ENCODE data around the gene OAS2. TPM values are rescaled to one million over a fixed set of nuclear protein-coding genes. Genes with fewer than 3 reads are reported as not detected.

Gene OAS2
- total and polyA plus RNA-seq, 4 donors, result 4.1 to 9.3 (median 5.0) TPM

DNA sequence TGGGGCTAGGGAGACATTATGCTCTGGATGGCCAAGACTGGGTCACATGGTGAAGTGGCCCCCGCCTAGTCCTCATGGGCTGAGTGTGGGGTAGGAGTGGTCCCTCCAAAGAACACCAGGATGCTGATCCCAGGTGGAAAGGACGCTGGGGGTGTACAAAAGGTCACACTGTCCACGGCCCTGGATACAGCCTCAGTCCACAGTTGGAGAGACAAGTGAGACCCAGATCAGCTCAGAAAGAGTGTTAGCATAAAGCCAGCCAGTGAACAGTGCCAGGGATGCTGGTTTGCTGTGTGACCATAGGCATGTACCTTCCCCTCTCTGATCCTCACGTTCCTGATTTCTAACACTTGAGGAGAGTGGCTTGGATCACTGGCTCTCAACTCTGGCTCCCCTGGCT lies 13.4 kb upstream of the OAS2 start:
- Histone ChIP-seq H3K9me3 (ENCODE audit: control insufficient read depth, insufficient read depth, low read length) (no peaks in the 10 kb centered on the region), H3K27ac (ENCODE audit: low read depth, low read length) (no peak overlapping the region), H3K4me1 (ENCODE audit: control insufficient read depth, insufficient read depth, low read length) (peaks cover 7% of the 10 kb centered on the region), H3K27me3 (ENCODE audit: control insufficient read depth, insufficient read depth, low read length) (no peaks in the 10 kb centered on the region), H3K4me3 (ENCODE audit: low read depth, low read length) (no peak overlapping the region), H3K36me3 (ENCODE audit: control insufficient read depth, insufficient read depth, low read length) (peaks cover 6% of the 10 kb centered on the region)
- WGBS (ENCODE audit: insufficient coverage), result 97% methylated on average over 4 of the region's 4 CpGs
- no peak for DNase-seq (ENCODE audit: low read depth in 4 of 6, low spot score in 6 of 6)

DNA sequence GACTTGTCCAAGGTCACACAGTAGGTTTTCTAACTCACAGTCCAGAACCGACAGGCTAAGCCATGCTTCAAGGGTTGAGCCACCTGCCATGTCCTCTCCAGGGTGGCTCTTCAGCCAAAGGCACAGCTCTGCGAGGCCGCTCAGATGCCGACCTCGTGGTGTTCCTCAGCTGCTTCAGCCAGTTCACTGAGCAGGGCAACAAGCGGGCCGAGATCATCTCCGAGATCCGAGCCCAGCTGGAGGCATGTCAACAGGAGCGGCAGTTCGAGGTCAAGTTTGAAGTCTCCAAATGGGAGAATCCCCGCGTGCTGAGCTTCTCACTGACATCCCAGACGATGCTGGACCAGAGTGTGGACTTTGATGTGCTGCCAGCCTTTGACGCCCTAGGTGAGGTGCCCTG lies 12.7 kb upstream of the OAS2 start:
- Histone ChIP-seq H3K9me3 (ENCODE audit: control insufficient read depth, insufficient read depth, low read length) (no peaks in the 10 kb centered on the region), H3K36me3 (ENCODE audit: control insufficient read depth, insufficient read depth, low read length) (peaks cover 6% of the 10 kb centered on the region), H3K4me3 (ENCODE audit: low read depth, low read length) (no peak overlapping the region), H3K4me1 (ENCODE audit: control insufficient read depth, insufficient read depth, low read length) (peaks cover 7% of the 10 kb centered on the region), H3K27ac (ENCODE audit: low read depth, low read length) (no peak overlapping the region), H3K27me3 (ENCODE audit: control insufficient read depth, insufficient read depth, low read length) (no peaks in the 10 kb centered on the region)
- WGBS (ENCODE audit: insufficient coverage), result 95% methylated on average over 15 of the region's 15 CpGs
- DNase-seq (ENCODE audit: low read depth in 4 of 6, low spot score in 6 of 6), result no peak

DNA sequence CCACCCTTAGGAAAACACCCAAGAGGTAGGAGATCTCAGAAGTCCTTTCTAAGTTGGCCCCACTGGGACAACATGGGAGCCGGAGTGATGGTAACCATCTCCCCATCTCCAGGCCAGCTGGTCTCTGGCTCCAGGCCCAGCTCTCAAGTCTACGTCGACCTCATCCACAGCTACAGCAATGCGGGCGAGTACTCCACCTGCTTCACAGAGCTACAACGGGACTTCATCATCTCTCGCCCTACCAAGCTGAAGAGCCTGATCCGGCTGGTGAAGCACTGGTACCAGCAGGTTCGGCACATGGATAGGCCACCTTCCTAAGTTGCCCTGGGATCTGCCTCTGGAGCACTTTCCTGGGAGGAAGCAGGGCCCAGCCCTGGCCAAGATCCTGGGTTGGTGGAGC lies 11.0 kb upstream of the OAS2 start:
- no peaks in the 10 kb centered on the region for H3K27me3 ChIP-seq (ENCODE audit: control insufficient read depth, insufficient read depth, low read length)
- peaks cover 6% of the 10 kb centered on the region for H3K36me3 ChIP-seq (ENCODE audit: control insufficient read depth, insufficient read depth, low read length)
- no peak overlapping the region for H3K27ac ChIP-seq (ENCODE audit: low read depth, low read length)
- H3K4me3 ChIP-seq (ENCODE audit: low read depth, low read length), result no peak overlapping the region
- peaks cover 7% of the 10 kb centered on the region for H3K4me1 ChIP-seq (ENCODE audit: control insufficient read depth, insufficient read depth, low read length)
- 97% methylated on average over 9 of the region's 9 CpGs for WGBS (ENCODE audit: insufficient coverage)
- no peaks in the 10 kb centered on the region for H3K9me3 ChIP-seq (ENCODE audit: control insufficient read depth, insufficient read depth, low read length)
- DNase-seq (ENCODE audit: low read depth in 4 of 6, low spot score in 6 of 6), result no peak

GRCh38 chr12:112967858-112968257 lies 10.5 kb upstream of the OAS2 start:
- no peak for DNase-seq (ENCODE audit: low read depth in 4 of 6, low spot score in 6 of 6)
- Histone ChIP-seq H3K27me3 (ENCODE audit: control insufficient read depth, insufficient read depth, low read length) (no peaks in the 10 kb centered on the region), H3K4me1 (ENCODE audit: control insufficient read depth, insufficient read depth, low read length) (peaks cover 7% of the 10 kb centered on the region), H3K27ac (ENCODE audit: low read depth, low read length) (no peak overlapping the region), H3K36me3 (ENCODE audit: control insufficient read depth, insufficient read depth, low read length) (peaks cover 6% of the 10 kb centered on the region), H3K4me3 (ENCODE audit: low read depth, low read length) (no peak overlapping the region), H3K9me3 (ENCODE audit: control insufficient read depth, insufficient read depth, low read length) (no peaks in the 10 kb centered on the region)
- WGBS (ENCODE audit: insufficient coverage), result 98% methylated on average over 6 of the region's 7 CpGs

DNA sequence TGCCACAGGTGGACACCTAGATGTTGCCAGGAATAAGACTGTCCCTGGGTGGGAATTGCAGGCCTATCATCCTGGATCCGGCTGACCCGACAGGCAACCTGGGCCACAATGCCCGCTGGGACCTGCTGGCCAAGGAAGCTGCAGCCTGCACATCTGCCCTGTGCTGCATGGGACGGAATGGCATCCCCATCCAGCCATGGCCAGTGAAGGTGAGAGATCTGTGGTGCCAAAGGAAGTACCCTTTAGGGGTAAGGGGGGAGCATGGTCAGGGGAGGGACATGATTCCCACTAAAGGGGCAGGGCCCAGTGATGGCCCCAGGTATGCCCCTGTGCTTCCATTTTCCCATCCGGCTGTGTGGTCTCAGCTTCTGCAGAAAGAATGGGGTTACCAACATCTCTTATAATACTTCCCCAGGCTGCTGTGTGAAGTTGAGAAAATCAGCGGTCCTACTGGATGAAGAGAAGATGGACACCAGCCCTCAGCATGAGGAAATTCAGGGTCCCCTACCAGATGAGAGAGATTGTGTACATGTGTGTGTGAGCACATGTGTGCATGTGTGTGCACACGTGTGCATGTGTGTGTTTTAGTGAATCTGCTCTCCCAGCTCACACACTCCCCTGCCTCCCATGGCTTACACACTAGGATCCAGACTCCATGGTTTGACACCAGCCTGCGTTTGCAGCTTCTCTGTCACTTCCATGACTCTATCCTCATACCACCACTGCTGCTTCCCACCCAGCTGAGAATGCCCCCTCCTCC lies 8.6 kb upstream of the OAS2 start:
- H3K27me3 ChIP-seq (ENCODE audit: control insufficient read depth, insufficient read depth, low read length), result no peaks in the 10 kb centered on the region
- no peak for DNase-seq (ENCODE audit: low read depth in 4 of 6, low spot score in 6 of 6)
- 89% methylated on average over 5 of the region's 8 CpGs for WGBS (ENCODE audit: insufficient coverage)
- no peaks in the 10 kb centered on the region for H3K9me3 ChIP-seq (ENCODE audit: control insufficient read depth, insufficient read depth, low read length)
- no peak overlapping the region for H3K27ac ChIP-seq (ENCODE audit: low read depth, low read length)
- H3K36me3 ChIP-seq (ENCODE audit: control insufficient read depth, insufficient read depth, low read length), result peaks cover 6% of the 10 kb centered on the region
- H3K4me3 ChIP-seq (ENCODE audit: low read depth, low read length), result no peak overlapping the region
- H3K4me1 ChIP-seq (ENCODE audit: control insufficient read depth, insufficient read depth, low read length), result no peaks in the 10 kb centered on the region

DNA sequence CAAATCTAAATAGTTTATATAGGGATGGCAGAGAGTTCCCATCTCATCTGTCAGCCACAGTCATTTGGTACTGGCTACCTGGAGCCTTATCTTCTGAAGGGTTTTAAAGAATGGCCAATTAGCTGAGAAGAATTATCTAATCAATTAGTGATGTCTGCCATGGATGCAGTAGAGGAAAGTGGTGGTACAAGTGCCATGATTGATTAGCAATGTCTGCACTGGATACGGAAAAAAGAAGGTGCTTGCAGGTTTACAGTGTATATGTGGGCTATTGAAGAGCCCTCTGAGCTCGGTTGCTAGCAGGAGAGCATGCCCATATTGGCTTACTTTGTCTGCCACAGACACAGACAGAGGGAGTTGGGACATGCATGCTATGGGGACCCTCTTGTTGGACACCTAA lies 7.9 kb upstream of the OAS2 start:
- Histone ChIP-seq H3K4me1 (ENCODE audit: control insufficient read depth, insufficient read depth, low read length) (no peaks in the 10 kb centered on the region), H3K27me3 (ENCODE audit: control insufficient read depth, insufficient read depth, low read length) (no peaks in the 10 kb centered on the region), H3K4me3 (ENCODE audit: low read depth, low read length) (no peak overlapping the region), H3K27ac (ENCODE audit: low read depth, low read length) (no peak overlapping the region), H3K36me3 (ENCODE audit: control insufficient read depth, insufficient read depth, low read length) (peaks cover 6% of the 10 kb centered on the region), H3K9me3 (ENCODE audit: control insufficient read depth, insufficient read depth, low read length) (no peaks in the 10 kb centered on the region)
- DNase-seq (ENCODE audit: low read depth in 4 of 6, low spot score in 6 of 6), result no peak
- 93% methylated on average over 2 of the region's 2 CpGs for WGBS (ENCODE audit: insufficient coverage)

DNA sequence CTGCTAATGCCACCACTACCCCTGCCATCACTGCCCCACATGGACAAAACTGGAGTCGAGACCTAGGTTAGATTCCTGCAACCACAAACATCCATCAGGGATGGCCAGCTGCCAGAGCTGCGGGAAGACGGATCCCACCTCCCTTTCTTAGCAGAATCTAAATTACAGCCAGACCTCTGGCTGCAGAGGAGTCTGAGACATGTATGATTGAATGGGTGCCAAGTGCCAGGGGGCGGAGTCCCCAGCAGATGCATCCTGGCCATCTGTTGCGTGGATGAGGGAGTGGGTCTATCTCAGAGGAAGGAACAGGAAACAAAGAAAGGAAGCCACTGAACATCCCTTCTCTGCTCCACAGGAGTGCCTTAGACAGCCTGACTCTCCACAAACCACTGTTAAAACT lies 7.1 kb upstream of the OAS2 start:
- peaks cover 3% of the 10 kb centered on the region for H3K36me3 ChIP-seq (ENCODE audit: control insufficient read depth, insufficient read depth, low read length)
- H3K27me3 ChIP-seq (ENCODE audit: control insufficient read depth, insufficient read depth, low read length), result no peaks in the 10 kb centered on the region
- WGBS (ENCODE audit: insufficient coverage), result 52% methylated on average over 2 of the region's 5 CpGs
- H3K9me3 ChIP-seq (ENCODE audit: control insufficient read depth, insufficient read depth, low read length), result no peaks in the 10 kb centered on the region
- H3K4me1 ChIP-seq (ENCODE audit: control insufficient read depth, insufficient read depth, low read length), result no peaks in the 10 kb centered on the region
- H3K27ac ChIP-seq (ENCODE audit: low read depth, low read length), result no peak overlapping the region
- no peak overlapping the region for H3K4me3 ChIP-seq (ENCODE audit: low read depth, low read length)
- DNase-seq (ENCODE audit: low read depth in 4 of 6, low spot score in 6 of 6), result peak in 1 of 6 donors; percentile 20

- Histone ChIP-seq H3K9me3 (ENCODE audit: control insufficient read depth, insufficient read depth, low read length) (no peaks in the 10 kb centered on the region), H3K4me3 (ENCODE audit: low read depth, low read length) (no peak overlapping the region), H3K36me3 (ENCODE audit: control insufficient read depth, insufficient read depth, low read length) (peaks cover 3% of the 10 kb centered on the region), H3K4me1 (ENCODE audit: control insufficient read depth, insufficient read depth, low read length) (no peaks in the 10 kb centered on the region), H3K27ac (ENCODE audit: low read depth, low read length) (no peak overlapping the region), H3K27me3 (ENCODE audit: control insufficient read depth, insufficient read depth, low read length) (no peaks in the 10 kb centered on the region)
- WGBS (ENCODE audit: insufficient coverage), result 43% methylated on average over 1 of the region's 4 CpGs
- DNase-seq (ENCODE audit: low read depth in 4 of 6, low spot score in 6 of 6), result no peak
These were observed 5.1 kb upstream of the OAS2 start for GRCh38 chr12:112973011-112973735.

GRCh38 chr12:112973818-112974231 lies 4.5 kb upstream of the OAS2 start:
- WGBS (ENCODE audit: insufficient coverage), result 30% methylated on average over 4 of the region's 5 CpGs
- peak in 2 of 6 donors; percentile 18 to 28 for DNase-seq (ENCODE audit: low read depth in 4 of 6, low spot score in 6 of 6)
- Histone ChIP-seq H3K9me3 (ENCODE audit: control insufficient read depth, insufficient read depth, low read length) (no peaks in the 10 kb centered on the region), H3K36me3 (ENCODE audit: control insufficient read depth, insufficient read depth, low read length) (peaks cover 3% of the 10 kb centered on the region), H3K27ac (ENCODE audit: low read depth, low read length) (no peak overlapping the region), H3K4me3 (ENCODE audit: low read depth, low read length) (no peak overlapping the region), H3K27me3 (ENCODE audit: control insufficient read depth, insufficient read depth, low read length) (peaks cover 2% of the 10 kb centered on the region), H3K4me1 (ENCODE audit: control insufficient read depth, insufficient read depth, low read length) (peaks cover 3% of the 10 kb centered on the region)

- WGBS (ENCODE audit: insufficient coverage), result 87% methylated on average over 7 of the region's 7 CpGs
- Histone ChIP-seq H3K9me3 (ENCODE audit: control insufficient read depth, insufficient read depth, low read length) (no peaks in the 10 kb centered on the region), H3K4me1 (ENCODE audit: control insufficient read depth, insufficient read depth, low read length) (peaks cover 3% of the 10 kb centered on the region), H3K36me3 (ENCODE audit: control insufficient read depth, insufficient read depth, low read length) (no peaks in the 10 kb centered on the region), H3K27ac (ENCODE audit: low read depth, low read length) (no peak overlapping the region), H3K27me3 (ENCODE audit: control insufficient read depth, insufficient read depth, low read length) (peaks cover 2% of the 10 kb centered on the region), H3K4me3 (ENCODE audit: low read depth, low read length) (no peak overlapping the region)
- DNase-seq (ENCODE audit: low read depth in 4 of 6, low spot score in 6 of 6), result no peak
These were observed 3.4 kb upstream of the OAS2 start for GRCh38 chr12:112974904-112975303.

Data from spinal cord (tissue), 10 donors.